ENCODE results near the gene CCNB2.

The CCNB2 gene

DNA sequence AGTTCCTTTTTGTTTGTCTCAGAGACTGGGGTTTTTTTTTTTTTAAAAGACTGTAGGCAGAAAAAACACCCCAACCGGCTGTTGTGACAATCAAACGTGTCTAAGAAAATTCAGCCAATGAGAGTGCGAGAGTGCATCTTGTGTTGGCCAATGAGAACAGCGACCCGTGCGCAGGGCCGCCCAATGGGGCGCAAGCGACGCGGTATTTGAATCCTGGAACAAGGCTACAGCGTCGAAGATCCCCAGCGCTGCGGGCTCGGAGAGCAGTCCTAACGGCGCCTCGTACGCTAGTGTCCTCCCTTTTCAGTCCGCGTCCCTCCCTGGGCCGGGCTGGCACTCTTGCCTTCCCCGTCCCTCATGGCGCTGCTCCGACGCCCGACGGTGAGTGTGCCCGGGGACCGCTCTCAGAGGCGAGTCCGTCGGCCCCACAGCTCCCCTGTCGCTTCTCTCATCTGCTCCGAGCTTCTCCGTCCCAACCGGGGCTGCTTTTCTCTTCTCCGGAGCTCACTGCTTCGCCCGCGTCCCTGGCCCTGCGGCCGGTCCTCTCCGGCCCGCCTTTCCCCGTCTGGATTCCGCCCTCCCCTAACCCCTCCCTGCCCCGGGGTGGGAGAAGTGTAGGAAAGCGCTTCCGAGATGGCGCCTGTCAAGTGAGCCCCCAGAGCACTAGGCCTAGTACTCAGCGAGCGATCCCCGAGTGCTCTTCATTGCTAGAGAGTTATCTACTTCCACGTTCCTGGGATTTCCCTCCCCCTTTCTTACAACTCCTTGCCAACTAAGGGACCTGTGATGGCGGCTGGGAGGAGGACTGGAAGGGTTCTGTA lies at the start of gene CCNB2:
Gene CCNB2 (plus strand): TSS at position 235 of the 821 bp plus-strand sequence. CDS start 123 bp downstream, at position 358.
- DNase-seq (ENCODE audit: low read depth) = peak; percentile 97
- TF ChIP-seq, protein P1, sequence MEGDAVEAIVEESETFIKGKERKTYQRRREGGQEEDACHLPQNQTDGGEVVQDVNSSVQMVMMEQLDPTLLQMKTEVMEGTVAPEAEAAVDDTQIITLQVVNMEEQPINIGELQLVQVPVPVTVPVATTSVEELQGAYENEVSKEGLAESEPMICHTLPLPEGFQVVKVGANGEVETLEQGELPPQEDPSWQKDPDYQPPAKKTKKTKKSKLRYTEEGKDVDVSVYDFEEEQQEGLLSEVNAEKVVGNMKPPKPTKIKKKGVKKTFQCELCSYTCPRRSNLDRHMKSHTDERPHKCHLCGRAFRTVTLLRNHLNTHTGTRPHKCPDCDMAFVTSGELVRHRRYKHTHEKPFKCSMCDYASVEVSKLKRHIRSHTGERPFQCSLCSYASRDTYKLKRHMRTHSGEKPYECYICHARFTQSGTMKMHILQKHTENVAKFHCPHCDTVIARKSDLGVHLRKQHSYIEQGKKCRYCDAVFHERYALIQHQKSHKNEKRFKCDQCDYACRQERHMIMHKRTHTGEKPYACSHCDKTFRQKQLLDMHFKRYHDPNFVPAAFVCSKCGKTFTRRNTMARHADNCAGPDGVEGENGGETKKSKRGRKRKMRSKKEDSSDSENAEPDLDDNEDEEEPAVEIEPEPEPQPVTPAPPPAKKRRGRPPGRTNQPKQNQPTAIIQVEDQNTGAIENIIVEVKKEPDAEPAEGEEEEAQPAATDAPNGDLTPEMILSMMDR (IDR thresholded peaks at IDR 0.05; ENCODE audit: insufficient read depth, low read depth, low read length, missing control alignments) = no peak
- peak within 1 kb of the TSS; percentile 94 for H3K4me3 ChIP-seq (ENCODE audit: low read depth, low read length)

DNA sequence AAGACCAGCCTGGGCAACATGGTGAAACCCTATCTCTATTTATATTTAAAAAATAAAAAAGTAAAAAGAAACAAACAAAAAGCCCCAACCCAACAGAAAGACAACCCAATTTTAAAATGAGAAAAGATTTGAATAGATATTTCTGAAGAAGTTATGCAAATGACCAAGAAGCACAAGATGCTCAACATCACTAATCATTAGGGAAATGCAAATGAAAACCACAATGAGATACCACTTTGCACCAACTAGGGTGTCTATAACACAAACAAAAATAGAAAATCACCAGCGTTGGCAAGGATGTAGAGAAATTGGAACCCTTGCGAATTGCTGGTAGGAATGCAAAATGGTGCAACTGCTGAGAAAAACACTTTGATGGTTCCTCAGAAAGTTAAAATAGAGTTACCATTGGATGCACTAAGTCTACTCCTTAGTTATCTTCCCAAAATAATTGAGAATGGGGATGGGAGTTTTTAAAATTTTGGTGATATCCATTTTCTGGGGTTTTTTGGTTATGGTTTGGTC lies 45.8 kb upstream of the CCNB2 start:
- peak; percentile 41 for DNase-seq (ENCODE audit: low read depth)
- H3K4me3 ChIP-seq (ENCODE audit: low read depth, low read length) = no peak overlapping the region
- TF ChIP-seq, protein P1 (IDR thresholded peaks at IDR 0.05; ENCODE audit: insufficient read depth, low read depth, low read length, missing control alignments) = no peak

DNA sequence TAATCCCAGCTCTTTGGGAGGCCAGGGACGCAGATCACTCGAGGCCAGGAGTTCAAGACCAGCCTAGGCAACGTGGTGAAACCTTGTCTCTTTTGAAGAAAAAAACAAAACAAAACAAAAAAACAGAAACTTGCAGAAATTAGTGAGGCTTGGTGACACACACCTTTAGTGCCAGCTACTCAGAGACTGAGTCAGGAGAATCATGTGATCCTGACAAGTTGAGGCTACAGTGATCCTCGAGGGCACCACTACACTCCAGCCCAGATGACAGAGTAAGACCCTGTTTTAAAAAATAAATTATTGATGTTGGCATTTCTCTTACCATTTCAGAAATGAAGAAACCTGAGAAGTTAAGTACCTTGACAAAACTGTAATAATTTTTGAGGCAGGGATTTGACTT lies 44.6 kb upstream of the CCNB2 start:
- DNase-seq (ENCODE audit: low read depth) = no peak
- TF ChIP-seq, protein P1 (IDR thresholded peaks at IDR 0.05; ENCODE audit: insufficient read depth, low read depth, low read length, missing control alignments) = no peak
- H3K4me3 ChIP-seq (ENCODE audit: low read depth, low read length) = no peak overlapping the region

DNA sequence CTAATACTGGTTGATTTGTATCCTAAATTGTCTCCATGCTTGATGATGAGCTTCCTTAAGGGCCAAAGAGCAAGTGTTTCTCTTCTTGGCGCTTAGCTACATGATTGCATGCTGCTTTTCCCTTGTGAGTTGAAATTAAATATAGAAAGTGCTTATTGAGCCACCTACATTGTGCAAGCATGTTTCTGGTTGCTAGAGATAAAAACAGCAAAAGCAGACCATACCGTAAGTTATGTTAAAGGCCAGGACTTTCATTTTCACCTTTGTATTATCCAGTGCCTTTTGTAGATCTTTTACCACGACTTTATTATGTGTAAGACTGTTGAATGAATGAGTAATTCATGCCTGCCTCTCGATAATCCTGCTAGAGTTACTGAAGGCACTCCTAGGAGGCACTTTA lies 41.9 kb upstream of the CCNB2 start:
- TF ChIP-seq, protein P1 (IDR thresholded peaks at IDR 0.05; ENCODE audit: insufficient read depth, low read depth, low read length, missing control alignments) = no peak

DNA sequence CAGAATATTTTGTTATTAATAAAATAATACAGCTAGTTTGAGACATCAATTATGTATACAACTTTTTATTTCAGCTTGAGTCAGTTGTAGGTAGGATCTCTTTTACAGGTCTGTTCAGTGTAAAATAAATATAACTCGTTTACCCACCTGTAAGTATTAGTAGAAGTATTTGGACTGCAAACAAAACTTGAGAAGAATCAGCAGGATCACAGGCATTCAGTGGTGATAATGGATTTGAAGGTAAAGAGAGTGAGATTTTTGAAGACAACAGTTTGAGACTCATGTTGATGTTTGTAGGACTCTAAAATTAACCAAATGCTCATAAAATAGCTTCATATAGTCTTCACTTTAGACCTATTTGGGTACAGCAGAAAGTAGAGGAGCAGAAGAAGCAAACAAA lies 35.5 kb upstream of the CCNB2 start:
- DNase-seq (ENCODE audit: low read depth) = no peak
- TF ChIP-seq, protein P1 (IDR thresholded peaks at IDR 0.05; ENCODE audit: insufficient read depth, low read depth, low read length, missing control alignments) = no peak
- no peak overlapping the region for H3K4me3 ChIP-seq (ENCODE audit: low read depth, low read length)

More for the DNA sequence above, 41.9 kb upstream of the CCNB2 start:
- H3K4me3 ChIP-seq (ENCODE audit: low read depth, low read length) = no peak overlapping the region
- DNase-seq (ENCODE audit: low read depth) = peak; percentile 26

DNA sequence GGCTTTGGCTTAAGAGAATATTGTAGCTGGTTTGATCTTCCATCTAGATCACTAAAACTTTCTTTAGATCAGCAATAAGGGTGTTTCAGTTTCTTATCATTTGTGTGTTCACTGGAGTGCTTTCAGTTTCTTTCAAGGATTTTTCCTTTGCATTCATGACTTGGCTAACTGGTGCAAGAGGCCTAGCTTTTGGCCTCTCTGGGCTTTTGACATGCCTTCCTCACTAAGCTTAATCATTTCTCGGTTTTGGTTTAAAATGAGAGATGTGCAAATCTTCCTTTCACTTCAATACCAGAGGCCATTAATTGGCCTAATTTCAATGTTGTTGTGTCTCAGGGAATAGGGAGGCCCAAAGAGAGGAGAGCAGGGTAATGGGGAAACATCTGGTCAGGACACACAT lies 30.3 kb upstream of the CCNB2 start:
- peak; percentile 61 for DNase-seq (ENCODE audit: low read depth)
- H3K4me3 ChIP-seq (ENCODE audit: low read depth, low read length) = no peak overlapping the region
- TF ChIP-seq, protein P1 (IDR thresholded peaks at IDR 0.05; ENCODE audit: insufficient read depth, low read depth, low read length, missing control alignments) = no peak
